DMS79 treated with DMSO at 0.1 percent for 48 hours (cell line): Measurements from ENCODE around the gene MPDZ.
"Not testable (repeated sequence)": the region's sequence is repeated elsewhere in the genome, so short reads cannot be mapped to it uniquely, and the experiment has no call there.

Experiments used
- DNase-seq: peaks from one replicate; lab custom pipeline; 2025; lab: John Stamatoyannopoulos, UW

The MPDZ gene

DNA sequence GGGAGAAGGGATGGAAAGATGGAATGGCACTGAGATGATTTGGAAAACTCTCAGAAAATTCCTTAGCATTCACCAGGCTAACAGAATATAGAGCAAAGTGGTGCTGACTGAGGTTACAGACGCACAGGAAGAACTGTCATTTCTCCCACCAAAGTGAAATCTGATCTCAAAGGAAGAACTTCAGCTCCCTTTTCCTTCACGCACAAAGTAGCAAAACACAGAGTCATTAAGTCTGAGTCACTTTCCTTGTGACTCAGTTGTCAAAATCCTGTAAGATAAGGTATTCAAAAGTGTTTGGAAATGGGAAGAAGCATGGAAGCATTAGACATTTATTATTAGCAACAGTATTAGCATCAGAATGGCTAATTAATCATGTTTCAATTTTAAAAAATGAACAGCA is 11.7 kb downstream of the MPDZ start:
- DNase-seq, result no peak

DNA sequence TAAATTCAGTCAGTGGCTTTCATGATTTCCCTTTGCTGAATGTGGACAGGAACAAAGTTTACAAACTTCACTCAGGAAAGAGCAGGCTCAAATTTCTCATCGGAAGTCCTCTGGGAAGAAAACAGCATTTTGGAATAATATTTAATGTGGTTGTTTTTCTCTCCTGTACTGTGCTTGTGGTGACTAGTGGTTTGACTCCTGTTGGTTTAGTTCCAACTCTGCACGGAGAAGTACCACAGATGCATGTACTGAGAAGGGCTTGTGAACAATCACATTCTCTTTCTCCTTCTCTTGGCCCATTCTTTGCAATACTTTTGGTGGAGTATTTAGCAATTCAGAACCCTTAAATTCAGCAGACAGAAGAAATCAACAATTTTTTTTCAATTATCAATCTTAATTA is 13.3 kb downstream of the MPDZ start:
- DNase-seq, result peak; percentile 26

DNA sequence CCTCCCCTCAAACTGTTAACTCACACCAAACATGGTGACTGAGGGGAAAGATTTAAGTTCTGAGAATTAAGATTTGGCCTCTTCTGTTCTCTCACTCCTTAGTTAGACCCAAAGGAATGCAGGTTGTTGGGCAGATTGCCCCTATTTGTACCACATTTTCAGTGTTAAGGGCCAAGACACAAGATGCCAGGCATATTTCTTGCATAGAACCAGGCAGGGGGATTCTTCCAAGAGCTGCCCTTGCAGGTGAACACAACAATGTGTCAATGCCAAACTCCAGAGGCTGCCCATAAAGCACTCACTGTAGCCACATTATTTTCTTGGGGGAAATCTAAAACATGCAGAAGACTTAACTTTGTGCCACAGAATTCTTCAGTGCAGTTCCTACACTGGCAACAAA is 14.7 kb downstream of the MPDZ start:
- no peak for DNase-seq

DNA sequence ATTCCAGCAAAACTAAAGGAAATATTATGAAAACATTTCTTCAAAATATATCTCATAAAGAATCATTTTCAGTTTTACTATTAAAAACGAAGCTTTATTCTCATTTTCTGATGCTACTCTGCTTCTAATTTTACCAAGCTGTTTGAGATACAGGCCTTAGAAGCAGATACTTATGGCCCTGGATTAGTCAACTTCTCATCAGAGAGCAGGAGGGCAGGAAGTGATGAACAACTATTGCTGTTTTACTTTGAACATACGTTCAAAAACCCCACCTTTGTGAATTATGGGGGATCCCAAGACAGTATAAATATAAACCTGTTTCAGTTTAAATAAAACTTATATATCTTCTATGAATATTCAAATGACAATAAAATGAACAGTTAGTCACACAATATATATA is 16.0 kb downstream of the MPDZ start:
- no peak for DNase-seq

DNA sequence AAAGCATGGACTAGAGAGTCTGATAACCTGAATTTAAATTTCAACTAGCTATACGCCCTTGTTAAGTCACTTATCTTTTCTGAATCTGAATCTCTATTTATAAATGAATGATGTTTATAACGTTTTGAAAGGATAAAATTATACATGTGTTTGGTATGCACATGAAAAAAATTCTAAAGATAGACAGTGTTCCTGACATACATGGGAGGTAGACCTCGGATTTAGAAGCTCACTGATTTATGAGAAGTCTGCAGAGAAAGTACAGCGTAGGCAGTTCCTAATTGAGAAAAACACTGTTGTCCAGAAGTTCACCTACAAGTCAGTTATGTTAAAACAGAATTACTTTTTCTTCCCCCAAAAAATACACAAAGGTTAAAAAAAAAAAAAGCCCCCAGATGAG is 26.6 kb downstream of the MPDZ start:
- DNase-seq, result no peak

DNA sequence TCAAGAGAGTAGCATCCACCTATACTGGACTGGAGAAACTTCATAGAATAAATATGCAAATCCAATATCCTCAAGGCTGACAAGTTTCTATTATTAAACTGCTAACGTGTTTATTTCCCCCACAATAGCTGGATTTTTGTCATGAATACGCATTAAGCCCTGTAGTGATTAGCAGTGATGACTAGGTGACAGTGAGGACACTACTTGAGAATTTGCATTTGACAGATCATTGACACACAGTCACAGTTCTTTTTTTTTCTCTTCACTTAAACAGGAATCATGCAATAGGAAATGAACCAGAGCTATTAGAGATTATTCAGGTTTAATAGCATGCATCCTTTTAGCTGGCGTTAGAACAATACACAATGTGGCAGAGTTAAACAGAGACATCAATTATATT is 35.3 kb downstream of the MPDZ start:
- no peak for DNase-seq

DNA sequence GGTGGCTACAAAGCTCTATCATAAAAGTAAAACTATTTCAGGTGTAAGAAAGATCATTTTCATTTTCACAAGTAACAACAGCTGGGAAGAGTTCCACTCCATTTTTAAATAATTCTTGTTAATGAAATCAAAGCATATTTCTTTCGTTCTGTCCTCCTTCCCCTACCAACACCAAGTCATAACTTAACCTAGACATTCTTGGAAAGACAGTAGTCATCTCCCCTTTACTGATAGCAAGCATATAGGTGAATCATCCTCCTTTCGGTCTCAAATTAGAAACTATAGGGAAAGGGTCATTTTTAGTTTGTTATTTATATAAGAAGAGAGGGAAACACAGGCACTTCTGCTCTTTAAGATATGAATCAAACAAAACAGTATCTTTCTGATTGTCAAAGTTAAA is 38.2 kb downstream of the MPDZ start:
- DNase-seq, result no peak

DNA sequence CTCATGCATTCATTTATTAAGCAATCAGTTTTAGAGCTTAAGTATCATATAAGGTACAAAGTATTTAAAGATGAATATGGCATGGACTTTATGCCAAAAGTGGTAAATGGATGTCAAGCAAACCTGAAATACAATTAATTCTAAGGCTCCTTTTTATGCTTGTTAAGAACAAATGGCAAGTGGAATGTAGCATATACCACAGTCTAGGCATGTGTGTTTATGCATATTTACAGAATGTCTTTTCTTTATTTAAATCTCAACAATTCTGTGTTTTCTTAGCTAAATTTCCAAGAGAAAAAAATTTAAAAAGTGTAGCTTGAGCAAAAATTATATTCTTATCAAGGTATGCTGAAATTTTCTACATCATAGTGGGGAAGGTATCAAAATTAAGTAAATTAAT is 39.8 kb downstream of the MPDZ start:
- DNase-seq, result no peak

DNA sequence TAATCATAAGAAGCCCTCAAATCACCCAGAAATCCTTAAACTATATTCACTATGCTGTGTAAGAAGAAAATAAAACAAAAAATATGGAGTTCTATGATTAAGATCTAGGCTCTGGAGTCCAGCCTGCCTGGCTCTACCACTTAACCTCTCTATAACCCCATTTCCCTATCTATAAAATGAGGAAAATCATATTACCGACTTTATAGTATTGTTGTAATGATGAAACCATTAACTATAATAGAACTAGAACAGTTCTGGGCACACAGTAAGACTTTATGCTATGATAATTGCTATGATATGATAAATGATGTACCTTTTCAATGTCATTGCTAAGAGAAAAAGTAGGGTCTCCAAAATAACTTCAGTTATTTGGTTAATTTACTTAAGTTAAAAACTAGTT is 40.3 kb downstream of the MPDZ start:
- DNase-seq, result no peak

DNA sequence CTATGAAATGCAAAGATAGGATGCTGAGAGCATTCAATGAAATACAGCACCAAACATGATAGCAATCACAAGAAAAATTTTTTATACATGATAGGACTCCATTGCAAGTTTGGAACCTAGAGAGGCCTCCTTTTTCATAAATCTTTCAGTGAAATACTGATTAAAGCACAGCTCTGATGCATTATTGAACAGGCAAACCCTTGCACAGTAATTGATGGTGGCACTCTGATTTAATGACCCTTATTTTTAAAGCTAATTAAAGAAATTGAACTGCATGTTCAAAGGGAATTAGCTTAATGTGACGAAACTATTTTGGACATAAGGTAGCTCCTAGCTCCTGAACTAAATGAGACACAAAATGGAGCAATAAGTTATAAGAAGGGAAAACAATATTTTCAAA is 44.6 kb downstream of the MPDZ start:
- DNase-seq, result no peak

DNA sequence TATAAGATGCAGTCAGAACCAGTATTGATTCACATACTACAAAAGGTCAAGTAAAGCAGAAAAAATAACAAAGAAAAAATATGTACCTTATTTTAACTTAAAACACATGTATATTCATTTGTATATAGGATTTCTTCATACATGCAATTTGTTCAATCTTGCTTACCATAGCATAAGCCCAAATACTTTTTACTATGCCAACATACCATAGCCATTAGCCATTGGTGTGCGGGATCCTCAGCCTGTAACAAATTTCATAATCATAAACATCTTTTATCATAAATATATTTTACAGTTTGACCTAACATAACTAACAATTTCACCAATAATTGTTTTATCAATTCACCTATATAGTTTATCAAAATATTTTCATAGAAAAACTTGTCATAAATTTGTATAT is 51.1 kb downstream of the MPDZ start:
- DNase-seq, result no peak

DNA sequence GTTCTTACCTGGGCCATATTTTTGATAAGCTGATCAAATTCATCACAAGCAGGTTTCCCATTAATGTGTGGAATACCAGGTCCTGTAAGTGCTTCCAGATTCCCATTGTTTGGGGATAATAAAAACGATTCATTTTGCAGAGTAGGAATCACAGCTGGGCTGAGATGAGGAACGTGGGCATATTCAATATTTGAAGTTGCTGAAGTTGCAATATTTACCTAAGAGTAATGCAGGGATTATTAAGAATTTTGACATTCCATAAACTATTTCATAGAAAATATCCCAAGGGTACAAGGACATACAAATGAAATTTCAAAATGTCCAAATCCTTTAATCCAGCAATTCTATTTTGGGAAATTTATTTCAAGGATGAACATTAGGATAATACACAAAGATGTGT is 55.1 kb downstream of the MPDZ start:
- DNase-seq, result no peak

DNA sequence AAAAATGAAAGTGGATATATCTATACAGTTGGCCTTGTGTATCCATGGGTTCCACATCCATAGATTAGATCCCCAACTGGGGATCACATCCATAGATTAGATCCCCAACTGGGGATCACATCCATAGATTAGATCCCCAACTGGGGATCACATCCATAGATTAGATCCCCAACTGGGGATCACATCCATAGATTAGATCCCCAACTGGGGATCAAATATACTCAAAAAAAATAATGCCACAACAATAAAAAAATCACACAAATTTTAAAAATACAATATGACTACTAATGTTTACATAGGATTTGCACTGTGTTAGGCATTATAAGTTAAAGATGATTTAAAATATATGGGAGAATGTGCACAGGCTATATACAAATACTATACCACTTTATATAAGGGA is 56.8 kb downstream of the MPDZ start:
- not testable (repeated sequence) for DNase-seq

DNA sequence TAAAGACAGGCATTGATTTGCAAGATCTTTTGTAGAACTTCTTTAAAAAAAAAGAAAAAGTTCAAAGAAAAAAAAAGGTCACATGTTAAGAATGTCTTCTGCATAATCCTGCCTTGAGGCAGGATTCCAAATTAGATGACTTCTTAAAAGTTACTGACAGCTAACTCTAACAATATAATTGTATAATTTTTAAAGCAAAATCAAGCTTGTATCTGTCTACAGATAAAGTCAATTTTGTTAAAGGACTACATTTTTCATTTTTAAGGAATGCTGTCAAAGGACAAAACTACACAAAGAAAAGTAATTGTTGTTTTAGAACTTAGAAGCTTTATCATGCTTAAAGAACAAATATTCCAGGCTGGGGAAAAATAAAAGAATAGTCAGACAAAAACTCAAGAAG is 57.8 kb downstream of the MPDZ start:
- no peak for DNase-seq

DNA sequence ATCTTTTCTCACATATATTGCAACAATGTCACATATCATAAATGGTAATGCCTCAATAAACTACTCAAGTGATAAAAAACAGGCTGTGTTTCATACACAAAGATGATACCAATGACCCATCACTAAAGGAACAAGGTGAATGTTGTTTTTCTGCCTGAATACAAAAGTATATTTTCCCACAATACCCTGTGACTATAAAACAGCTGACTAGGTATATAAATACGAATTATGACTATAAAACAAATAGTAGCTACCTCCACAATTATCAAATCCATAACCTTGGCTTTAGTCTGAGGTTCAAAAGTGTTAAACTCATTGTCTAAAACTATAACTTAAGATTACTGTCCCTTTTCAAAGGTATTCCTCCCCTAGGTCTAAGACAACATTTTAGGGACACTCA is 58.7 kb downstream of the MPDZ start:
- no peak for DNase-seq

DNA sequence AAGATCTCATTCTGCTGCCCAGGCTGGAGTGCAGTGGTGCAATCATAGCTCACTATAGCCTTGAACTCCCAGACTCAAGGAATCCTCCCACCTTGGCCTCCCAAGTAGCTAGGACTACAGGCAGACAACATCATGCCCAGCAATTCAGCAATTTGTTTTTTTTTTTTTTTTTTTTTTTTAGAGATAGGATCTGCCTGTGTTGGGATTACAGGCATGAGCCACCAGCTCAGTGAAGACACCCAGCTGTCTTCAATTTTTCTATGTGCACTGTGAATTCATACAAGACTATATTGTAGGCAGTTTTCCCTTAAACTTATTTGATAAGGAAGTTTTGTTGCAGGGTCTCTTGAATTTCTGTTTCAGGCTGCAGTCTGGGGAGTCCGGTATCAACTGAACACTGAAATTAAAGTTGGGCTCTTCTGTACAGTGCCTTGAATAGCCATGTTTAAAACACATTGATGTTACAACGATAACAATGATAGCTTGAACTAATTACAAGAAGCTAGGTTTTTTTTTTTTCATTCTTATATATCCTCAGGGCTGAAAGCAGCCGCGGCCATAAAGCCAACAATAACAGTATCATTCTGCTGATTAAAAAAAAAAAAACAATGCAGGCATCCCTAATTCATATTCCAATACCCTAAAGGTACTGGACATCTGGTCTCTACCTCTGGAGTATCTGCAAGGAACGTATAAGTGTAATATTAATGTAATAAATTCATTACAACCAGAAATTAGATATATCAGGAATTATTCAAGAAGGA is 63.5 kb downstream of the MPDZ start:
- DNase-seq, result no peak

DNA sequence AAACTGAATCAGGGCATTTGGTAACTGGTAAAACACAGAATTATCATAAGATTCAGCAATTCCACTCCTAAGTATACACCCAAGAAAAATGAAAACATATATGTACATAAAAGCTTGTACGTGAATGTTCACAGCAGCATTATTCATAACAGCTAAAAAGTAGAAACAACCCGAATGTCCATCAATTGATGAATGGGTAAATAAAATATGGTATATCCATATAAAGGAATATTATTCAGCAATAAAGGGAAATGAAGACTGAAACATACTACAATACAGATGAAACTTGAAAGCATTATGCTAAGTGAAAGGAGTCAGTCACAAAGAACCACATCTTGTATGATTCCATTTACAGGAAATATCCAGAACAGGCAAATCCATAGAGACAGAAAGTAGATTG is 65.5 kb downstream of the MPDZ start:
- no peak for DNase-seq

DNA sequence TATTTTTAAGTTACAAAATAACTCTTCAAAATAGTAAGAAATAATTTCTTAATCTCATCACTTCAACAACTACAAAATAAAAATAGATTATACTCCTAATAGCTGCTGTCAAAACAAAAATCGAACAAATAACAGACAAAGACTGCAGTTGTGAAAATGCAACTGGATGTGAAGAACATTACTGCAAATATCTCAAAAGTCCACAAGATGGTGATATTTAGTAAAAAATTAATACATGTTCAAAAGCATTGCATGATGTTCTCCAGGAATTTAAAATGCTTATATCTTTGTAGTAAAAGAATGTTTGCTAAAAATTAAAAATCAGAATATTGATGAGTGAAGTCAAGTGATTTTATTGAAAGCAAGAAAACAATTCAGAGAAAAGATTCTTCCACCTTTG is 66.2 kb downstream of the MPDZ start:
- DNase-seq, result no peak

DNA sequence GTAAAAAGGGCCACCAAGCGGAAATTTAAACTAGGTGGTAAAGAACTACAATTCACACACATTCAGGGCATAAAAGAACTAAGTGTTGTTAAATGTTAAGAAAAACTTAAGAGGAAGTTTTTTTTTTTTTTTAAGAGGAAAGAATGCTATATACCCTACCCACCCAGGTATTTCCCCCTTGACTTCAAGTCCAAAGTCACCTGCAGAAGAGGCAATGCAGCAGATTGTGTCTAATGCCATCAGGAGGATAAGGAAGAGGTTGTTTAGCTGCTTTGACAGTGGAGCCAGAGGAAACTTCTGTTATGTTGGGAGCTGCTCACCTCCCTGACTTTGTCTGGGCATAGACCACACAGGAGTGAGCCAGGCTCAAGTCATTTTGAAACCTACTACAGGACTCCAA is 69.2 kb downstream of the MPDZ start:
- DNase-seq, result no peak

DNA sequence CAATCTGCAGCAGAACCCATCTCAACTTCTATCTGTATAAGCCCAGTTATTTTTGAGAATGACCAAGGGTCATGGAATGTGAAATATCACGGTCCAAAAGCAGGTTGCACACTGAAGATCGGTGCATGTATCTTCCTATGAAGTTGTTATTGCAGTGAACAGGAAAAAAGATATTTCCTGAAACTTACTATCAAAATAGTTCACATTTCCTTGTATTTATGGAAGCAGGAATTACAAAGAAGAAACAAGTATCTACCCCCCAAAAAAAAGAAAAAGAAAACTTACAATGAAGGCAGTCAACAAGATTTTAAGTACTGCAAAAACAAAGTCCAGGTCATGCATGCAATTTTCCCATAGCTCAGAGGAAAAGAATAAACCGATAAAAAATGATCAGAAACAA is 70.0 kb downstream of the MPDZ start:
- no peak for DNase-seq

DNA sequence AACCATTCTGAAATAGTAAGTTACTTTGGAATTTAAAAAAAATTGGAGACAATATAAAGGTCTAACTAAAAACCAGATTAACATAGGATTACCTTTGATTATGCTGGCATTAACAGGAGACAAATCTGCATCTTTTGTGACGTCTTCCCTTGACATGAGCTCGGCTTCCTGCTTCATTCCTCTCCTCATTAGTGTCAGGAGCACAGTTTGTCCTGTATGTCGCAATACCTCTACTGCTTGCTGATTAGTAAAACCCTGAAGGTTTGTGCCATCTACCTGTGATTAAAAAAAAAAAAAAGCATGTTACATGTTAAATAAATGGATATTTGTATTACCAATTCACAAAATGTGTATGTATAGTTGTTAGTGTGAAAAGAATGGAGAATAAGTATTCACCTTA is 73.7 kb downstream of the MPDZ start:
- DNase-seq, result no peak

DNA sequence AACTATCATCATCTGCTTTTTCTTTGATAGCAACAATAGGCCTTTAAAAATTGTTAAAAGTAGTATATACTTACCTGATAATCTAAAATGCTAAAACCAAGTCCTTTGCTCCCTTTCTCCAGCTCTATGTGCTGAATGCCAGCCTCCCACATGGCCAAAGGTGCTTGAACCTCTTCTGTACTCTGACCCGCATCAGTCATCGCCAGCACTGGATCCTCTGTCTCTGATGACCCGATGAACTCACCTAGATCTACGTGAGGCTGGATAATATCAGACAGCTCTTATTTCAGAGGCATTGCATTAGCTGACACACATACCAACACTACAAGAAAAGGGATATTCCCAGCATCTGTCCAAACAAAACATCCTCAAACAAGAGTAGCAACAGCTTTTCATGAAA is 89.5 kb downstream of the MPDZ start:
- no peak for DNase-seq

DNA sequence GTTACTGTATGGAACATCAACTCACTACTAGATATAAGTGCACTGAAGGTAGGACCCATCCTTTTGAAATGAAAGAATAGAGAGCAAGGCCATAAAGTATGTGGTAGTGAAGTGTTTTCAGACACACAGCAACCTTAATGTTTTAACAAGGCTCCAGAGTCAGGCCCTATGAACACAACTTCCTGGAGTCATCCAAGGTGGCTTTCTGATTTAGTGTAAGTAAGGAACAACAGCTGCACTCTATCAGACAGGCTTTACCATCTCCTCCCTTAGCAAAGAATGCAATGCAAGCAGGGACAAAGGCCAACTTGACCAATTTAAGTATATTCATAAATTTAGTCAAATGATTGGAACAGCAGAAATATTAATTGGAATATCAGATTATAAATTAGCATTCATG is 90.1 kb downstream of the MPDZ start:
- DNase-seq, result no peak

DNA sequence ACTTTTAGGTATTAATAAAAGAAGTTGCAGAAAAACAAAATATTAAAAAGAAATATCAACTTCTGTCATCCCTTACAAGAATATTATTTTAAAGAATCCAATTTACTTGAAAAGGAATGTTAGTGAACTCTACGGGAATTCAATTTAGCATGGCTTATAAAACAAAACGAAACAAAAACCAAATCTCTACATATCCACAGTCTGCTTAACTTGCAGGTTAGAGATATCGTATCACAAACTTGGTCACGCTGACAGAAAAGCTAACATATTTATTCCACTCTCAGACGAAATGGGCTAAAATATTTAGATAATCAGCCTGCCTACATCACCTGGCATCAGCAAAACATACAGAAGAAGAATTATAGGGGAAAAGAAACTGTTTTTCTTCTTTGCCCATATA is 92.7 kb downstream of the MPDZ start:
- no peak for DNase-seq

DNA sequence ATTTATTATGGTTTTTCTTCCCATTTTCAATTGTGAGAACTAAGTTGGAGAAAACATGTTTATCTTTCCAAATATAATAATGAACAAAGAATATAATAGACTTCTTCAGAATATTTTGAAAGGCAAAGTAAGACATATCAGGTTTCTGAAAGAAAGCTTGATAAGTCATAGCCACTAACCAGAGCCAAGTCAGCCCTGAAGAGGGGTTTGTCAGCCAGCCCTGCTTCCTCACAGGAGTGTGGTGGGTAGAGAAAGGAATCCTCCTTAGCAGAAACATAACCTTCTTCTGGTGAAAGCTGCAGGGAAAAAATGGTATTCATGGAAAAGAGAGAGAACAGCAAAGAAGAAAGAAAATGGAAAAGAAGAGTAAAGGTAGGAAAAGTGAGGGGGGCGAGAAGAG is 93.4 kb downstream of the MPDZ start:
- no peak for DNase-seq
